EH (cell line): Measurements from ENCODE around the gene CSNK2A1.
"Not testable (repeated sequence)": the region's sequence is repeated elsewhere in the genome, so short reads cannot be mapped to it uniquely, and the experiment has no call there.

Experiments
- DNase-seq: peaks from one replicate; pipeline ENCODE4 v3.0.0-alpha.2; 2015; ENCODE audit warnings: low read depth

The CSNK2A1 gene

GRCh38 chr20:533526-533925, 10.1 kb downstream of the CSNK2A1 start:
- no peak for DNase-seq

DNA sequence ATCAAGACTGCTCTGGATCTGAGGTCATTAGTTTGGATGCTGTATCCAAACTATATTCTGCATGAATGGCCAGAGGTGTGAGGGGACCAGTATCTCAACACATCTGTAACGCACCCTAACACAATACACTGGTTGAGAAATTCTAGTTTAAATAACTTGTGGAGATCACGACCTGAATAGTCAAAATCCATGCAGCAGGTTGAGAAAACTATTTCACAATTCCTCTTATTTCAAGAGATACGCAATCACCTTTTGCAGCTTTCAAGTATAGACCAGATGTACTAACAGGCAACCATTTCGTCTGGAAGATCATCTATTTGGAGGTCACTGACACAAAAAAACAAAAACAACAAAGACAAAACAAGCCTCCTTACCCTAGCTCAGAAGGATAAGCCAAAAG, 11.1 kb downstream of the CSNK2A1 start:
- no peak for DNase-seq

DNA sequence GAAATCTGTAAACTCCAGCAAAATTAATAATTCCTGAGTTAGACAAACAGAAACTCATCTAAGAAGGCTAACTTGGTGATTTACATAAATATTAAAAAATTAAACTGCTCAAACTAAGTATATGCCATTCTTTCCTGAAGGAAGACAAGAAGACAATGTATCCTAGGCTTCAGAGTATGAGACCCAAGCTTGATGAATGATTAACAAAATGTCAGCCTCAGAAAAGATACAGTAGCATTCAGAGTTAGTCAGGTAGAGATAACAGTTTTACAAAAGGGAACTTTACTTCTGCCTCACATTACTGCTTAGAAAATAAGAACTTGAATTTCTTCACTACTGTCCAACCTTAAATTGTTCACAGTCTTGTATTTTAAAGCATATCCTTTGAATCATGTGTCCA, 12.0 kb downstream of the CSNK2A1 start:
- DNase-seq = no peak

- no peak for DNase-seq
Observed at GRCh38 chr20:530321-530720, 13.3 kb downstream of the CSNK2A1 start.

DNA sequence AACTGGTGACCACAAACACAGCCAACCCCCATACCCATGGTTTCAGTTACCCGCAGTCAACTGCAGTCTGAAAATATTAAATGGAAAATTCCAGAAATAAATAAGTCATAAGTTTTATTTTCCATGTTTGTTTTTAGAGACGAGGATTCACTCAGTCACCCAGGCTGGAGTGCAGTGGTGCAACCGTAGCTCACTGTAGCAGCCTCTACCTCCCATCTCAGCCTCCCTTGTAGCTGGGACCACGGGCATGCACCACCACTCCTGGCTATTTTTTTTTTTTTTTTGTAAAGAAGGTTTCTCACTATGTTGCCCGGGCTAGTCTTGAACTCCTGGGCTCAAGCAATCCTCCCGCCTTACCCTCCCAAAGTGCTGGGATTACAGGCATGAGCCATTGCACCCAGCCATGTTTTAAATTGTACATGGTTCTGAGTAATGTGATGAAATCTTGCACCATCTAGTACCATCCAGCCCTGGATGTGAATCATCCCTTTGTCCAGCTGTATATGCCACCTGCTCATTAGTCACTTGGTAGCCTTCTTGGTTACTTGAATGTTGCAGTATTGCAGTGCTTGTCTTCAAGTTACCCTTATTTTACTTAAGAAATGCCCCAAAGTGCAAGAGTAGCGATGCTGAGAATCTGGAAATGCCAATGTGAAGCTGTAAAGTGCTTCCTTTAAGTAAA, 14.5 kb downstream of the CSNK2A1 start:
- peak; percentile 78 for DNase-seq

DNA sequence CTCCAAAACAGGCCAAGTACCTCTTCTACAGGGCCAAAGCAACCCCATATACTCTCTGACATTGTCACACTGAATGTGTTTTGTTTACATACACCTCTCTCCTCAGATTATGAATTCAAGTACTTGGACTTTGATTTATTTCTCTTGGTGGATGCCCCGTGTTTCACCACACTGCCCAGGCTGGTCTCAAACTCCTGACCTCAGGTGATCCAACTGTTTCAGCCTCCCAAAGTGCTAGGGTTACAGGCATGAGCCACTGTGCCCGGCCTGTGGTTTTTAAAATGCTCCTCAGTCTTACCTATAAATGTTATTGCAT, 16.1 kb downstream of the CSNK2A1 start:
- no peak for DNase-seq

- DNase-seq = no peak
Observed at GRCh38 chr20:521860-522259, 21.7 kb downstream of the CSNK2A1 start.

DNA sequence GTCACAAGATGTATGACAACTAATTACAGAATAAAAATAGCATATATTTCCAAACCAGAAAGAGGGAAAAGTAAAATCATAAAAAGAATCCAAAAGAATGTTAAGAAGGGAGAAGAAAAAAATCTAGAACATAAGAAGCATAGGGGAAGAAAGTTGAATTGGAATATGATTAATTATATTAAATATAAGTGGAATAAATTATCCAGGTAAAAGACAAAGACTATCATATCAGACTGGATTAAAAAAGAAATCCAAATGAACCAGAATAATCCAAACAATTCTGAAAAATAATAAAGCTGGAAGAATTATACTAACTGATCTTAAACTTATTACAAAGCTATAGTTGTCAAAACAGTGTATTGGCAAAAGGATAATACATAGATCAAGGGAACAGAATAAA, 23.6 kb downstream of the CSNK2A1 start:
- no peak for DNase-seq

DNA sequence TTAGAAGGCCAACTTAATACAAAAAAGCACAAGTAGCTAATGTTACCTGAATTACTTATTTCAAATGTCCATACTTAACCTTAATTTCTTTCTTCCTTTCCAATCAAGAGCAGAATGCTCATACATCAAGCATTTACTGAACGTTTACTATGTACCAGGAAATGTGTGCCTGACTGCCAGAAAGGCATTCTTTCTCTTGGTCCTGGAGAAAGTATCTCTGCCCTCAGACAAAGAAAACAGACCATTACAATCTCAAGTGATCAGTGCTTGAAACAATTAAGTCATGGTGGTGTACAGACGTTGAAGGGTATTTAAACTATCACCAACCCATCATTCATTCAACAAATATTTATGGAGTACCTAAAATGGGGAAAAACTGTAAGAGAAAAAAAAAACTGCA, 26.4 kb downstream of the CSNK2A1 start:
- peak; percentile 62 for DNase-seq

DNA sequence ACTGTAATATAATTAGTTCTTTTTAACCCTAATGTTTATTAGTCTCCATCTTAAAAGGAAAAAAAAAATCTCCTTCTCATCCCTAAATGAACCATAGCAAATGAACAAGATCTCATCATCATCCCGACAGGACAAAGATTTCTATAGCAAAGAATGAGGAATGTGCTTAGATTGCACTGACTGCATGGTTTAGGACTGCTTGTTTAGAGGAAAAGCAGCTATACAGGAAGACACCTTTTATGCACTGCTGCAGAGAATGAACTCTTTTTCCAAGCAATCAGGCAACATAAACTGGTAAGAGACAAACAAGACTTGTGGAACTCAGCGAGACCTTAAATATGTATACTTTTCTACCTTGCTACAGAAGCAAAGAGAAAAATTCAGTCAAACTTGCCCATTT, 26.8 kb downstream of the CSNK2A1 start:
- DNase-seq = peak; percentile 9

GRCh38 chr20:515696-516095, 27.9 kb downstream of the CSNK2A1 start:
- no peak for DNase-seq

DNA sequence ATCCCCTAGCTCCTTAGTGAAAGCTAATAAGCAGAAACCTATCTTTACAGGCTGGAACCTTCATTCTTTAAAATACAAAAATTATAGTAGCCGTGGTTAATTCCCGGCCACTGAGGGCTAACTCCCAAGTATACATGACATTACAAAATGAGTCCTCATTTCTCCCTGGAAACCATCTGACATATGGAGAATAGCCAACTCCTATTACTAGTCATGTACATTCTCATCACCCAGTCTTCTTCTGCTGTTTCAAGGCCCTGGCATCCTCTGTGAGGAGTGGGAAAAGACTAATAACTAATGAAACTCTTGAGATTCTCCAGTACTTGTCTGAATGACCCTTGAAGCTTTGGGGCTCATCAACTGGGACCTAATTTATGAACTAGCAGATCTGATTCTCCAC, 30.2 kb downstream of the CSNK2A1 start:
- DNase-seq = peak; percentile 28

DNA sequence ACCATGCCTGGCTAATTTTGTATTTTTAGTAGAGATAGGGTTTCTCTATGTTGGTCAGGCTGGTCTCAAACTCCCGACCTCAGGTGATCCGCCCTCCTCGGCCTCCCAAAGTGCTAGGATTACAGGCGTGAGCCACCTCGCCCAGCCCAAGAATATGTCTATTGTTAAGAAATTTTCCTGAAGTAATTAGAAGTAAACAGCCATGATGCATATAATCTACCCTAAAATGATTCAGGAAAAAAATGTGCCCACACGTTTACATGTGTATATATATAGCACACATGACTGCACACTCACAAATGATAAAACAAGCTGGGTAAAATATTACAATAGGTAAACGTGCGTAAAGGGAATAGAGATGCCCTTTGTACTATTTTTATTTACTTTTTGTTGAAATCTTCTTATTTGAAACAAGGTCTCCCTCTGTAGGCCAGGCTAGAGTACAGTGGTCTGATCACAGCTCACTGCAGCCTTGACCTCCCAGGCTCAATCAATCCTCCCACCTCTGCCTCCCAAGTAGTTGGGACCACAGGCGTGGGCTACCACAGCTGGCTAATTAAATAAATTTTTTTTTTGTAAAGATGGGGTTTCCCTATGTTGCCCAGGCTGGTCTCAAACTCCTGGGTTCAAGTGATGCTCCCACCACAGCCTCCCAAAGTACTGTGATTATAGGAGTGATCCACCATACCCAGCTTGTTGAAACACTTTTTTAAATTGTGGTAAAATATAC, 33.1 kb downstream of the CSNK2A1 start:
- DNase-seq = not testable (repeated sequence)

GRCh38 chr20:508364-508787, 35.2 kb downstream of the CSNK2A1 start:
- peak; percentile 14 for DNase-seq

DNA sequence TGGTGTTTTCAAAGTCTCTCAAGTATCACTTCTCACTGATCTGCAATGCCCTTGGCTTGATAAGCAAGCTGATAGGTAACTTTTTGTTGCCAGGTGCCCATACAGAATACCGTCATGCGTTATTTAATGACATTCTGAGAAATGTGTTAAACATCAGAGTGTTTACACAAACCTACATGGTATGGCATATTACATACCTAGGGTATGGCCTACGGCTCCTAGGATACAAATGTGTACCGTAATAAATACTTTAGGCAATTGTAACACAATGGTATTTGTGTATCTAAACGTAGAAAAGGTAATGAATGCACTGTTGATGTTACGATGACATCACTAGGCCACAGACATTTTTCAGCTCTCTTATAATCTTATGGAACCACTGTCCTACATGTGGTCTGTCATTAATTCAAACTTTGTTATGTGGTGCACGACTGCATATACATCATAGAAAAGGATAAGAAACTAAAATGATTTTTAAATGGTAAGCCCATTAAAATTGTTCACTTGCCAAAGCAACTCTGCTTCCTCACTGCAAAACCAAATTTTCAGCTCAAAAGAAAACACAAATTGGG, 35.7 kb downstream of the CSNK2A1 start:
- no peak for DNase-seq

DNA sequence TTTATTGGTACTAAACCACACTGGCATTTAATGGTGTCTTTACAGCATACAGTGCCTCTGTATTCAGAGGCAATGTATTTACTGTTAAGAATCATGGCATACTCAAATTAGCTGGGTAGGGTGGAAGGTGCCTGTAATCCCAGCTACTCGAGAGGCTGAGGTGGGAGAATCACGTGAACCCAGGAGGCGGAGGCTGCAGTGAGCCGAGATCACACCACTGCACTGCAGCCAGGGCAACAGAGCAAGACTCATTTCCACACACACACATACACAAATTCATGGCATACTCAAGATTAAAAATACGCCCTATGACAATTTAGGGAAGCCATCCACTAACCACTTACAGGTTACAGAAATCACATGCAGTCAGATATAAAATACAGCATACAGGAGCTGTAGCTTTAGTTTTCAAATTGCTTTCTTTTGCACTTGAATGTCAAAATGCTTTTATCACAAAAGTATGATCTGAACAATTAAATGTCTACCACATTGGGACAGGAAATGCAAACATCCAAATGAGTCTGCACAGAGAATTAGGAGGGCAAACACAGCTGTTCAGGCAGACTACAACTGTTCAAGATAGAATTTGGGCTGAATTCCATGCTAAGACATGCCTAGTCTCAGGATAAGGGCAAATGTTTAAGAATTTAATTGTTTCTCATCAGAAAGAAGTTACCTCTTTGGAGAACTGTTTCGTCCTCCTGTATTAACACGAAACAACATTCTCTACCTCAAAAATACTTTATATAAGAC, 36.4 kb downstream of the CSNK2A1 start:
- DNase-seq = no peak

DNA sequence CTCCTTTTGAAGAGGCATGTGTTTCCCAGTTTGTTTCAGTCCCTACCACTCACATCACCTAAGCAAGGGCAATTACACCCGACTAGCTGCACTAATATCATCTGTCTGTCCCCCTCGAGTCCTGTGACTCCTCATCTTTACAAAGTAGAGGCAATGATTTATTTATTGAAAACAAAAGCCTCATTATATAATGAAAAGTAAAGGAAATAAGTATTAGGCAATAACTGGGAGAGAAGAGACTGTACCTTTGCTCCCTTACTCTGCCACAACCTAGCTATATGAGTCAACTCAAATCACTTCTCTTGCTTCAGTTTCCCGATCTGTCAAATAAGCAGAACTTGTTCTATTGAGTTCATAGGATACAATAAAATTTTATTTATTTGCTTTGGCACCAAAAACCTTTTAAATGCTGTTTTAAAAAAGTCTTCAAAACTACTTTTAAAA, 38.9 kb downstream of the CSNK2A1 start:
- no peak for DNase-seq

GRCh38 chr20:503048-503737, 40.4 kb downstream of the CSNK2A1 start:
- DNase-seq = no peak

GRCh38 chr20:497979-498378, 45.6 kb downstream of the CSNK2A1 start:
- DNase-seq = no peak

DNA sequence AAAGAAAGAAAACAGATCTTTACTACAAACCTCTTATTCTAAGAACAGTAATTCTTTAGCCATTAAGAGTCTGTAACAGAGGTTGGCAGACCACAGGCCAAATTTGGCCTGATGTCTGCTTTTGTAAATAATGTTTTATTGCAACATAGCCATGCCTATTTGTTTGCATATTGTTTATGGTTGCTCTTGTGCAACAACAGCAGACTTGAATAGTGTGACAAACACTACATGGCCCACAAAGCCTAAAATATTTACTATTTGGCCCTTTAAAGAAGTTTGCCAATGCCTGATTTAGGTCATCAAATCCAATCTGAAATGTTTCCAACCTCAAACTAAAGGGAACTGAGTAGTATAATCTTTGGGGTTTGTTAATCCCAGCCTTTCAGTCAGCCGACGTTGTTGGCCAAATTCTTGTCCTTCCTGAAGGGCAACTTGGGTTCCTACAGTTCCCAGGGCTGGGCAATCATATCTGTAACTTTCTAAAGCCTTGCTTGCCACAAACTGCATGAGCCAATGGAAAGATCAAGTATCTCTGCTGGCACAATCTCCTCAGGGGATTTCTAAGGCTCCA, 47.4 kb downstream of the CSNK2A1 start:
- DNase-seq = no peak

DNA sequence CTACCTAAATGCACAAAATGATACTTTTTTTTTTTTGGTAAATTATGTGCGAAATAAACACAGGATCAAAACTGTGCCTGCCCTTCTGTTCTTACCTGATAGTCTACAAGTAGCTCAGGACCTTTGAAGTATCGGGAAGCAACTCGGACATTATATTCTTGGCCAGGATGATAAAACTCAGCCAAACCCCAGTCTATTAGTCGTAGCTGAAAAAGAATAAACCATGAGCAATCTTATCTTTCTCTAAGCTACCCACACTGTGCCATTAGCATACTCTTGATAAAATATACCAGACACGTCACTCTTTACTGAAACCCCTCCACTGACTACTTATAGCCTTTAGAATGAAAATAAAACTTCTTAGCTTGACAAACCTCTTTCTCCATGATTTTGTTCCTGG, 51.4 kb downstream of the CSNK2A1 start:
- DNase-seq = no peak

GRCh38 chr20:487655-488054, 55.9 kb downstream of the CSNK2A1 start:
- no peak for DNase-seq
